Thyroid gland (tissue), 4 donors: ENCODE measurements around the gene NOC4L.

ENCODE experiments used
- CTCF ChIP-seq, 6 experiments: fragments of 200-600 bp in 3 of 6; fragments of 450-650 bp in 3 of 6; sonication (generic) in 3 of 6; IDR thresholded peaks; one replicate each; pipeline ENCODE4 v1.5.1; 2016 to 2019; ENCODE audit warnings: antibody characterized with exemption in 6 of 6, mild to moderate bottlenecking in 2 of 6, inconsistent platforms in 1 of 6, moderate library complexity in 1 of 6
- POLR2A ChIP-seq, 2 donors: fragments of 450-650 bp; IDR thresholded peaks; one replicate each; pipeline ENCODE4 v1.6.1; 2017; ENCODE audit warnings: antibody characterized with exemption in 2 of 2, mild to moderate bottlenecking in 2 of 2, moderate library complexity in 1 of 2

GRCh38 chr12:132186208-132186856, 42.1 kb downstream of the NOC4L start:
- no peak for TF ChIP-seq CTCF (IDR thresholded peaks at IDR 0.05)
- no peak for TF ChIP-seq POLR2A (IDR thresholded peaks at IDR 0.05)
